Measurements from ENCODE around the gene ENTPD6. TPM values are rescaled to one million over a fixed set of nuclear protein-coding genes. Genes with fewer than 3 reads are reported as not detected.
A peak's percentile ranks its signal among the peaks of the same experiment; 100 is the strongest.

Gene ENTPD6
- total RNA-seq, 1 experiment from 2014 or later = 122 TPM

DNA sequence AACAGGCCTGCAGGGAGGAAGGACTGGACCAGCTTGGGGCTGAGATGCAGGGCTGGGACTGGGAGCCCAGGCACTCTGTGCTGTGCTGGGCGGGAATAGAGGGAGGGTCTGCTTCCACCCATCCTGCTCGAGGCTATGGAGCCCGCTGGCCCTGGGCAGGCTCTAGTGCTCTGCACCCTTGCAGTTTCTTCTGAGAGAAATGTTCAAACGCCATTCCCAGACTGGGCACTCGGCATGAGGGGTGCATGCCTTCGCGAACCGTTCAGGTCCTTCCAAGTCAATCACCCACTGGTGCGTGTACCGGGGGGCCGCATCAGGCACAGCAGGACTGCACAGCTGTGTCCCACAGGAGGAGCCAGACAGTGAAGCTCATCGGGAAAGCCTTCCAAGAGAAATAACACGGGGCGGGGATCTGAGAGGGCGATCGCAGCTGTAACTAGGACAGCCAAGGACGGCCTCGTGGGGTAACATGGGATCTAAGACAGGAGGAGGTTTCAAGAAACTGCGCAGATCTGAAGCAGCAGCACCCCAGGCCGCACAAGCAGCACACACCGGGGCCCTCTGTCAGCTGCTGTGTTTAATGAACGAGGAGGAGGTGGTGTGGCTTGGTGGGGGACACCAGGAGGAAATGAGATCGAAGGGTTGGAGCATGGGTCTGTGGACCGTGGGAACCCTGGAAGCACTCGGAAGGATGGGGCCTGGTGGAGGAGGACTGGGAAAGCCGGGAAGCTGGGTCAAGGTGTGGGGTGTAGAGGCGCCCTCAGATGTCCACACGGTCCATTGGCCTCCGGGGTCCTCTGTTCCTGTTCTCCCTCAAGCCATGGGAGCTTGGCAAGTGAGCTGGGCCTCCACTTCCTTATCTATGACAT is 26.3 kb downstream of the ENTPD6 start:
- peak overlapping the region; percentile 77; the same call in 1 of the 2 replicates for H3K9ac ChIP-seq (ENCODE audit: low read length)
- H3K4me2 ChIP-seq (ENCODE audit: low read length) = no peak overlapping the region
- H3K9me2 ChIP-seq (replicated peaks; ENCODE audit: low read length) = no peaks in the 10 kb centered on the region
- ChIA-PET CTCF (interaction anchor here (1.9 kb wide), 1 partner anchor 25 kb away, joined by 32 read pairs; the partner anchor contains the start of gene PYGB), POLR2A (ENCODE audit: unreplicated experiment) (interaction anchor here (0.9 kb wide), 1 partner anchor 26 kb away, joined by 4 read pairs; the partner anchor contains the start of gene PYGB)
- peaks cover 36% of the 10 kb centered on the region for H3K36me3 ChIP-seq (ENCODE audit: low read depth, low read length)
- DNase-seq (no peak), ATAC-seq (no peak)
- 0 out of 2 replicates have a peak, but pooled peaks cover 7% of the 10 kb centered on the region for H3K79me2 ChIP-seq (ENCODE audit: low read length)
- no peaks in the 10 kb centered on the region for H3K27me3 ChIP-seq (ENCODE audit: low read length)
- TF ChIP-seq EZH2 (IDR thresholded peaks at IDR 0.05; ENCODE audit: low read length, unreplicated experiment) (no peak), EZH2phosphoT487 (IDR thresholded peaks at IDR 0.05; ENCODE audit: borderline replicate concordance, low read length) (no peak)
- TF ChIP-seq, protein P1, sequence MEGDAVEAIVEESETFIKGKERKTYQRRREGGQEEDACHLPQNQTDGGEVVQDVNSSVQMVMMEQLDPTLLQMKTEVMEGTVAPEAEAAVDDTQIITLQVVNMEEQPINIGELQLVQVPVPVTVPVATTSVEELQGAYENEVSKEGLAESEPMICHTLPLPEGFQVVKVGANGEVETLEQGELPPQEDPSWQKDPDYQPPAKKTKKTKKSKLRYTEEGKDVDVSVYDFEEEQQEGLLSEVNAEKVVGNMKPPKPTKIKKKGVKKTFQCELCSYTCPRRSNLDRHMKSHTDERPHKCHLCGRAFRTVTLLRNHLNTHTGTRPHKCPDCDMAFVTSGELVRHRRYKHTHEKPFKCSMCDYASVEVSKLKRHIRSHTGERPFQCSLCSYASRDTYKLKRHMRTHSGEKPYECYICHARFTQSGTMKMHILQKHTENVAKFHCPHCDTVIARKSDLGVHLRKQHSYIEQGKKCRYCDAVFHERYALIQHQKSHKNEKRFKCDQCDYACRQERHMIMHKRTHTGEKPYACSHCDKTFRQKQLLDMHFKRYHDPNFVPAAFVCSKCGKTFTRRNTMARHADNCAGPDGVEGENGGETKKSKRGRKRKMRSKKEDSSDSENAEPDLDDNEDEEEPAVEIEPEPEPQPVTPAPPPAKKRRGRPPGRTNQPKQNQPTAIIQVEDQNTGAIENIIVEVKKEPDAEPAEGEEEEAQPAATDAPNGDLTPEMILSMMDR (conservative IDR thresholded peaks at IDR 0.05; ENCODE audit: low read depth, low read length) = no peak
- H2AFZ ChIP-seq (ENCODE audit: low read length) = no peak overlapping the region
- H3K4me1 ChIP-seq (ENCODE audit: insufficient read depth, low read length) = peaks cover 28% of the 10 kb centered on the region
- no peaks in the 10 kb centered on the region for H3K9me3 ChIP-seq (ENCODE audit: low read length)
- intact Hi-C loops (cut with micrococcal nuclease) = loop anchor here (2.0 kb wide), 1 partner anchor 25 kb away; no protein-coding TSS in a partner anchor
- H4K20me1 ChIP-seq (ENCODE audit: low read length) = no peaks in the 10 kb centered on the region
- no peak overlapping the region for H3K4me3 ChIP-seq (ENCODE audit: low read length)
- peak overlapping the region; percentile 95 for H3K27ac ChIP-seq (ENCODE audit: low read length)
- no peaks in the 10 kb centered on the region for H3F3A ChIP-seq (ENCODE audit: low read length, unreplicated experiment)
- no TSS peak for BruUV-seq (replicated peaks)

DNA sequence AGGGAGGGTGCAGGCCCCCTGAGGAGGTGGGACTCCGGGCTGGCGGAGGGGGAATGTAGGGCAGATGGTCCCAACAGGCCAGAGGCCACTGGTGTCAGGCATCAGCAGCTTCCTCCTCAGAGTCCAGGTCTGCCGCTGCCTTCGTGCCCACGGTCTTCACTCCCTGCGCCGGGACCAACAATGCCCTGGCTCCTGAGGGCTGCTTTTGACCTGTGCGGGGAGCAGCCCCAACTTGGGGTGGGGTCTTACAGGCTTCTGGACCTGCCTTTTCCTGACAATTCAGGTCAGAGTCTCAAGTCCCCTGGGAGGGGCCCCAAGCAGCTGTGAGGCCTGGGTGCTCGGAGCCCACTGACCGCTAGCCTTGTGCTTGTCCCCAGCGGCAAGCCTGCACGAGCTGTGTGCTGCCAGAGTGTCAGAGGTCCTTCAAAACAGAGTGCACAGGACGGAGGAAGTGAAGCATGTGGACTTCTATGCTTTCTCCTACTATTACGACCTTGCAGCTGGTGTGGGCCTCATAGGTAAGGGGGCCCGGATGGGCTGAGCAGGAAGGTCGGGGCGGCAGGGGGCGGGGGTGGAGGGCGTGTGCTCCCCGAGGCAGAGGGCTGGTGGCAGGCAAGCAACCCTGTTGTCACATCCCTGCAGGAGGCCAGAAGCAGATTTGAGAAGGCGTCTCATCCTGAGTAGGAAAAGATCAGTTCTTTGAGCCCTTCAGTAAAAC is 27.1 kb downstream of the ENTPD6 start:
- H3F3A ChIP-seq (ENCODE audit: low read length, unreplicated experiment) = no peaks in the 10 kb centered on the region
- TF ChIP-seq, protein P1 (conservative IDR thresholded peaks at IDR 0.05; ENCODE audit: low read depth, low read length) = no peak
- no peak for TF ChIP-seq EZH2 (IDR thresholded peaks at IDR 0.05; ENCODE audit: low read length, unreplicated experiment)
- H3K27ac ChIP-seq (ENCODE audit: low read length) = peak overlapping the region; percentile 95
- no peaks in the 10 kb centered on the region for H3K9me3 ChIP-seq (ENCODE audit: low read length)
- ATAC-seq = peak; percentile 8
- no peak overlapping the region for H3K4me3 ChIP-seq (ENCODE audit: low read length)
- no peaks in the 10 kb centered on the region for H4K20me1 ChIP-seq (ENCODE audit: low read length)
- peaks cover 36% of the 10 kb centered on the region for H3K4me1 ChIP-seq (ENCODE audit: insufficient read depth, low read length)
- H3K9ac ChIP-seq (ENCODE audit: low read length) = peak overlapping the region; percentile 77
- no peaks in the 10 kb centered on the region for H3K27me3 ChIP-seq (ENCODE audit: low read length)
- H2AFZ ChIP-seq (ENCODE audit: low read length) = no peak overlapping the region
- no peak for DNase-seq
- POLR2A ChIA-PET (ENCODE audit: unreplicated experiment) = interaction anchor here (0.5 to 1.5 kb wide), 2 partner anchors 13 to 25 kb away, joined by 4 to 32 read pairs; partner anchors contain the start of gene PYGB
- 0 out of 2 replicates have a peak, but pooled peaks cover 7% of the 10 kb centered on the region for H3K79me2 ChIP-seq (ENCODE audit: low read length)
- intact Hi-C loops (cut with micrococcal nuclease) = loop anchor here (1.0 to 2.0 kb wide), 2 partner anchors 24 to 28 kb away; no protein-coding TSS in a partner anchor
- no peaks in the 10 kb centered on the region for H3K9me2 ChIP-seq (replicated peaks; ENCODE audit: low read length)
- 0 out of 2 replicates have a peak overlapping the region, but pooled peaks have one; percentile 10 for H3K4me2 ChIP-seq (ENCODE audit: low read length)
- peaks cover 32% of the 10 kb centered on the region for H3K36me3 ChIP-seq (ENCODE audit: low read depth, low read length)
- CTCF ChIA-PET = interaction anchor here (1.2 to 1.9 kb wide), 3 partner anchors 10 to 87 kb away, joined by 3 to 32 read pairs (median 14); partner anchors contain the start of gene PYGB
- TSS peak; percentile 65 for BruUV-seq (replicated peaks)
